ENCODE results near the gene SLC17A6.

GRCh38 chr11:22390283-22390655 lies 52.1 kb downstream of the SLC17A6 start:
- TF ChIP-seq ESRRG (CRISPR knock-in tag; IDR thresholded peaks at IDR 0.05) (no peak), ISL1 (CRISPR knock-in tag; IDR thresholded peaks at IDR 0.05) (no peak), PATZ1 (CRISPR knock-in tag; IDR thresholded peaks at IDR 0.05; ENCODE audit: borderline replicate concordance) (no peak), ZFP3 (CRISPR knock-in tag; IDR thresholded peaks at IDR 0.05) (no peak), ARNTL (CRISPR knock-in tag; IDR thresholded peaks at IDR 0.05; ENCODE audit: borderline replicate concordance, low read depth) (no peak), GLIS3 (CRISPR knock-in tag; IDR thresholded peaks at IDR 0.05) (no peak), CSRNP3 (CRISPR knock-in tag; IDR thresholded peaks at IDR 0.05) (no peak), OSR1 (CRISPR knock-in tag; IDR thresholded peaks at IDR 0.05) (no peak), BACH2 (CRISPR knock-in tag; IDR thresholded peaks at IDR 0.05; ENCODE audit: borderline replicate concordance) (no peak), ZFP30 (CRISPR knock-in tag; IDR thresholded peaks at IDR 0.05) (no peak), ZNF8 (CRISPR knock-in tag; IDR thresholded peaks at IDR 0.05) (no peak)
